Measurements from ENCODE around the gene FAM8A1.

The FAM8A1 gene

GRCh38 chr6:17588011-17588410, 12.1 kb upstream of the FAM8A1 start:
- Histone ChIP-seq H3K4me3 (ENCODE audit: insufficient read length, low read depth) (no peak overlapping the region), H3K9me3 (ENCODE audit: insufficient read depth, low read length) (no peaks in the 10 kb centered on the region), H3K4me1 (ENCODE audit: insufficient read depth, insufficient read length) (no peaks in the 10 kb centered on the region), H3K36me3 (ENCODE audit: insufficient read depth, insufficient read length, low read length) (no peaks in the 10 kb centered on the region), H3K27me3 (ENCODE audit: insufficient read depth, insufficient read length) (no peaks in the 10 kb centered on the region), H3K9ac (ENCODE audit: insufficient read length, low read depth) (no peak overlapping the region)
- no peak for DNase-seq (ENCODE audit: low read depth, low spot score)
- TF ChIP-seq YY1 (IDR thresholded peaks at IDR 0.05; ENCODE audit: insufficient read depth, insufficient read length), result no peak
- no peak for TF ChIP-seq ZNF274 (IDR thresholded peaks at IDR 0.05; ENCODE audit: low read depth, low read length)
- no peak for TF ChIP-seq SUZ12 (IDR thresholded peaks at IDR 0.05; ENCODE audit: extremely low read depth, insufficient read depth, insufficient read length)

- DNase-seq (ENCODE audit: low read depth, low spot score), result no peak
- no peak overlapping the region for H3K9ac ChIP-seq (ENCODE audit: insufficient read length, low read depth)
- H3K9me3 ChIP-seq (ENCODE audit: insufficient read depth, low read length), result no peaks in the 10 kb centered on the region
- no peaks in the 10 kb centered on the region for H3K27me3 ChIP-seq (ENCODE audit: insufficient read depth, insufficient read length)
- TF ChIP-seq ZNF274 (IDR thresholded peaks at IDR 0.05; ENCODE audit: low read depth, low read length) (no peak), YY1 (IDR thresholded peaks at IDR 0.05; ENCODE audit: insufficient read depth, insufficient read length) (no peak), SUZ12 (IDR thresholded peaks at IDR 0.05; ENCODE audit: extremely low read depth, insufficient read depth, insufficient read length) (no peak)
- no peaks in the 10 kb centered on the region for H3K4me1 ChIP-seq (ENCODE audit: insufficient read depth, insufficient read length)
- H3K36me3 ChIP-seq (ENCODE audit: insufficient read depth, insufficient read length, low read length), result no peaks in the 10 kb centered on the region
- no peak overlapping the region for H3K4me3 ChIP-seq (ENCODE audit: insufficient read length, low read depth)
Measured at GRCh38 chr6:17589406-17590096, 10.6 kb upstream of the FAM8A1 start.

- Histone ChIP-seq H3K9me3 (ENCODE audit: insufficient read depth, low read length) (no peaks in the 10 kb centered on the region), H3K4me1 (ENCODE audit: insufficient read depth, insufficient read length) (no peaks in the 10 kb centered on the region), H3K27me3 (ENCODE audit: insufficient read depth, insufficient read length) (no peaks in the 10 kb centered on the region), H3K36me3 (ENCODE audit: insufficient read depth, insufficient read length, low read length) (no peaks in the 10 kb centered on the region), H3K9ac (ENCODE audit: insufficient read length, low read depth) (no peak overlapping the region), H3K4me3 (ENCODE audit: insufficient read length, low read depth) (no peak overlapping the region)
- no peak for TF ChIP-seq ZNF274 (IDR thresholded peaks at IDR 0.05; ENCODE audit: low read depth, low read length)
- no peak for TF ChIP-seq YY1 (IDR thresholded peaks at IDR 0.05; ENCODE audit: insufficient read depth, insufficient read length)
- TF ChIP-seq SUZ12 (IDR thresholded peaks at IDR 0.05; ENCODE audit: extremely low read depth, insufficient read depth, insufficient read length), result no peak
- DNase-seq (ENCODE audit: low read depth, low spot score), result no peak
Measured at GRCh38 chr6:17591287-17591686, 8.8 kb upstream of the FAM8A1 start.

- Histone ChIP-seq H3K4me3 (ENCODE audit: insufficient read length, low read depth) (no peak overlapping the region), H3K4me1 (ENCODE audit: insufficient read depth, insufficient read length) (no peaks in the 10 kb centered on the region), H3K9me3 (ENCODE audit: insufficient read depth, low read length) (no peaks in the 10 kb centered on the region), H3K27me3 (ENCODE audit: insufficient read depth, insufficient read length) (no peaks in the 10 kb centered on the region), H3K9ac (ENCODE audit: insufficient read length, low read depth) (no peak overlapping the region), H3K36me3 (ENCODE audit: insufficient read depth, insufficient read length, low read length) (no peaks in the 10 kb centered on the region)
- no peak for DNase-seq (ENCODE audit: low read depth, low spot score)
- TF ChIP-seq ZNF274 (IDR thresholded peaks at IDR 0.05; ENCODE audit: low read depth, low read length), result no peak
Measured at GRCh38 chr6:17593246-17593645, 6.9 kb upstream of the FAM8A1 start.

- Histone ChIP-seq H3K9me3 (ENCODE audit: insufficient read depth, low read length) (no peaks in the 10 kb centered on the region), H3K9ac (ENCODE audit: insufficient read length, low read depth) (no peak overlapping the region), H3K27me3 (ENCODE audit: insufficient read depth, insufficient read length) (no peaks in the 10 kb centered on the region), H3K4me1 (ENCODE audit: insufficient read depth, insufficient read length) (no peaks in the 10 kb centered on the region), H3K4me3 (ENCODE audit: insufficient read length, low read depth) (no peak overlapping the region), H3K36me3 (ENCODE audit: insufficient read depth, insufficient read length, low read length) (no peaks in the 10 kb centered on the region)
- TF ChIP-seq SUZ12 (IDR thresholded peaks at IDR 0.05; ENCODE audit: extremely low read depth, insufficient read depth, insufficient read length) (no peak), ZNF274 (IDR thresholded peaks at IDR 0.05; ENCODE audit: low read depth, low read length) (no peak), YY1 (IDR thresholded peaks at IDR 0.05; ENCODE audit: insufficient read depth, insufficient read length) (no peak)
- DNase-seq (ENCODE audit: low read depth, low spot score), result no peak
Measured at GRCh38 chr6:17596085-17596484, 4.0 kb upstream of the FAM8A1 start.

GRCh38 chr6:17600527-17601385, 654 bp downstream of the FAM8A1 start:
- peak overlapping the region; percentile 71 for H3K4me3 ChIP-seq (ENCODE audit: insufficient read length, low read depth)
- no peaks in the 10 kb centered on the region for H3K27me3 ChIP-seq (ENCODE audit: insufficient read depth, insufficient read length)
- H3K36me3 ChIP-seq (ENCODE audit: insufficient read depth, insufficient read length, low read length), result peaks cover 3% of the 10 kb centered on the region
- no peak for DNase-seq (ENCODE audit: low read depth, low spot score)
- no peaks in the 10 kb centered on the region for H3K4me1 ChIP-seq (ENCODE audit: insufficient read depth, insufficient read length)
- no peaks in the 10 kb centered on the region for H3K9me3 ChIP-seq (ENCODE audit: insufficient read depth, low read length)
- TF ChIP-seq ZNF274 (IDR thresholded peaks at IDR 0.05; ENCODE audit: low read depth, low read length) (no peak), SUZ12 (IDR thresholded peaks at IDR 0.05; ENCODE audit: extremely low read depth, insufficient read depth, insufficient read length) (no peak), YY1 (IDR thresholded peaks at IDR 0.05; ENCODE audit: insufficient read depth, insufficient read length) (no peak)
- peak overlapping the region; percentile 87 for H3K9ac ChIP-seq (ENCODE audit: insufficient read length, low read depth)

GRCh38 chr6:17601386-17601703, 1.2 kb downstream of the FAM8A1 start:
- H3K4me1 ChIP-seq (ENCODE audit: insufficient read depth, insufficient read length), result no peaks in the 10 kb centered on the region
- no peak for DNase-seq (ENCODE audit: low read depth, low spot score)
- peak overlapping the region; percentile 71 for H3K4me3 ChIP-seq (ENCODE audit: insufficient read length, low read depth)
- H3K36me3 ChIP-seq (ENCODE audit: insufficient read depth, insufficient read length, low read length), result peaks cover 4% of the 10 kb centered on the region
- H3K9me3 ChIP-seq (ENCODE audit: insufficient read depth, low read length), result no peaks in the 10 kb centered on the region
- TF ChIP-seq YY1 (IDR thresholded peaks at IDR 0.05; ENCODE audit: insufficient read depth, insufficient read length), result no peak
- TF ChIP-seq SUZ12 (IDR thresholded peaks at IDR 0.05; ENCODE audit: extremely low read depth, insufficient read depth, insufficient read length), result no peak
- no peak for TF ChIP-seq ZNF274 (IDR thresholded peaks at IDR 0.05; ENCODE audit: low read depth, low read length)
- H3K9ac ChIP-seq (ENCODE audit: insufficient read length, low read depth), result peak overlapping the region; percentile 87
- no peaks in the 10 kb centered on the region for H3K27me3 ChIP-seq (ENCODE audit: insufficient read depth, insufficient read length)

Data from NT2/D1 (cell line).